SK-N-SH (cell line): ENCODE data around the gene SLC13A3. TPM values are rescaled to one million over a fixed set of nuclear protein-coding genes. Genes with fewer than 3 reads are reported as not detected.

Source experiments
- CTCF ChIA-PET: fragments of 300-600, 350-600 bp; formaldehyde crosslinking; extraction: SDS; loops from one replicate; lab custom pipeline; 2021; lab: Yijun Ruan, JAX
- POLR2A ChIA-PET: fragments of 350-600 bp; sonication (Branson Sonifier 250); formaldehyde crosslinking; extraction: SDS; loops from one replicate; lab custom pipeline; 2020; ENCODE audit warnings: antibody characterized with exemption, inconsistent platforms; lab: Yijun Ruan, JAX
- DNase-seq: peaks from one replicate; pipeline ENCODE4 v3.0.0; 2012
- H2AFZ ChIP-seq: fragments of 200-600 bp; sonication (generic); 2 replicates; pipeline ENCODE4 v1.8.1; 2016; ENCODE audit warnings: antibody characterized with exemption, mild to moderate bottlenecking, low read depth
- H3F3A ChIP-seq: fragments of 200-600 bp; sonication (generic); replicated peaks from 2 replicates; pipeline ENCODE3; 2016; ENCODE audit warnings: antibody characterized with exemption, mild to moderate bottlenecking; ENCODE audit not compliant: insufficient read depth
- H3K27ac ChIP-seq, 2 experiments: fragments of 200-500 bp in 1 of 2; fragments of 200-600 bp in 1 of 2; sonication (Bioruptor generic) in 1 of 2; sonication (generic), shearing (Covaris generic) in 1 of 2; 2 replicates each; pipeline versions ENCODE4 v1.5.1 to v1.6.1; 2014 to 2016; ENCODE audit warnings: low read depth in 2 of 2, inconsistent platforms in 1 of 2, low read length in 1 of 2, mild to moderate bottlenecking in 1 of 2, mixed read lengths in 1 of 2
- H3K27me3 ChIP-seq: fragments of 200-600 bp; sonication (generic), shearing (Covaris generic); 2 replicates; pipeline ENCODE4 v1.6.1; 2016; ENCODE audit warnings: mixed run types; ENCODE audit not compliant: insufficient read depth
- H3K36me3 ChIP-seq, 2 experiments: fragments of 200-500 bp in 1 of 2; fragments of 200-600 bp in 1 of 2; sonication (Bioruptor generic) in 1 of 2; sonication (generic) in 1 of 2; replicated peaks in 1 of 2; 2 replicates each; pipeline versions ENCODE3 to v1.5.1; 2014 to 2016; ENCODE audit warnings: low read length in 1 of 2, mild to moderate bottlenecking in 1 of 2; ENCODE audit not compliant: insufficient read depth in 2 of 2, control insufficient read depth in 1 of 2
- H3K4me1 ChIP-seq, 2 experiments: fragments of 200-500 bp in 1 of 2; fragments of 200-600 bp in 1 of 2; sonication (Bioruptor generic) in 1 of 2; sonication (generic), shearing (Covaris generic) in 1 of 2; 2 replicates each; pipeline versions ENCODE4 v1.5.1 to v1.6.1; 2014 to 2016; ENCODE audit warnings: low read depth in 1 of 2, low read length in 1 of 2, mixed run types in 1 of 2; ENCODE audit not compliant: insufficient read depth in 2 of 2, control insufficient read depth in 1 of 2
- H3K4me2 ChIP-seq: fragments of 200-600 bp; sonication (generic), shearing (Covaris generic); 2 replicates; pipeline ENCODE4 v1.6.1; 2017; ENCODE audit warnings: mixed run types
- H3K4me3 ChIP-seq, 2 experiments: fragments of 200-500 bp in 1 of 2; fragments of 200-600 bp in 1 of 2; sonication (Bioruptor generic) in 1 of 2; sonication (generic), shearing (Covaris generic) in 1 of 2; 2 replicates each; pipeline versions ENCODE4 v1.5.1 to v1.8.1; 2014 to 2016; ENCODE audit warnings: low read depth in 2 of 2, inconsistent platforms in 1 of 2, low read length in 1 of 2, mild to moderate bottlenecking in 1 of 2, mixed read lengths in 1 of 2, moderate library complexity in 1 of 2
- H3K79me2 ChIP-seq: fragments of 200-600 bp; sonication (generic); 2 replicates; pipeline ENCODE4 v1.8.1; 2017; ENCODE audit warnings: mild to moderate bottlenecking; ENCODE audit not compliant: insufficient read depth
- H3K9ac ChIP-seq: fragments of 200-600 bp; sonication (generic); 2 replicates; pipeline ENCODE4 v1.6.1; 2017; ENCODE audit warnings: mixed run types
- H3K9me2 ChIP-seq: fragments of 200-600 bp; sonication (generic); 2 replicates; pipeline ENCODE4 v1.6.1; 2017; ENCODE audit warnings: mixed run types
- H3K9me3 ChIP-seq: fragments of 200-600 bp; sonication (generic); 2 replicates; pipeline ENCODE4 v1.6.1; 2017; ENCODE audit warnings: mixed run types, mild to moderate bottlenecking, moderate library complexity
- H4K20me1 ChIP-seq: fragments of 200-600 bp; sonication (generic); 2 replicates; pipeline ENCODE4 v1.6.1; 2017; ENCODE audit warnings: mild to moderate bottlenecking, mixed run types; ENCODE audit not compliant: insufficient read depth
- CHD2 ChIP-seq: fragments of 150-350 bp; IDR thresholded peaks from 2 replicates; pipeline ENCODE4 v1.6.1; 2018; ENCODE audit warnings: low read length; ENCODE audit not compliant: partially characterized antibody
- FOSL2 ChIP-seq: IDR thresholded peaks from 2 replicates; pipeline ENCODE4 v1.4.0; 2012; ENCODE audit warnings: low read depth, mild to moderate bottlenecking, moderate library complexity, borderline replicate concordance
- FOXJ3 ChIP-seq: sonication (generic); formaldehyde crosslinking; IDR thresholded peaks from 2 replicates; pipeline ENCODE4 v1.5.1; 2020; ENCODE audit warnings: mild to moderate bottlenecking, missing genetic modification reagents
- GABPA ChIP-seq: IDR thresholded peaks from 2 replicates; pipeline ENCODE4 v1.4.0; 2012; ENCODE audit warnings: low read depth, mild to moderate bottlenecking
- JUND ChIP-seq: IDR thresholded peaks from 2 replicates; pipeline ENCODE4 v1.4.0; 2012
- POLR2AphosphoS5 ChIP-seq: IDR thresholded peaks from 2 replicates; pipeline ENCODE4 v1.6.1; 2012; ENCODE audit warnings: low read depth, low read length
- RCOR1 ChIP-seq: fragments of 150-350 bp; IDR thresholded peaks from 2 replicates; pipeline ENCODE4 v1.6.1; 2017; ENCODE audit warnings: antibody characterized with exemption, low read length
- SMC3 ChIP-seq: IDR thresholded peaks from 2 replicates; pipeline ENCODE4 v1.6.1; 2012; ENCODE audit warnings: low read depth, low read length, improper control_type of control experiment
- YY1 ChIP-seq: IDR thresholded peaks from 2 replicates; pipeline ENCODE4 v1.4.0; 2012; ENCODE audit warnings: low read depth, mild to moderate bottlenecking
- WGBS: methylation state at CpG from one replicate; pipeline ENCODE4 v1.1.6; 2017; ENCODE audit warnings: low lambda C conversion rate; 5-methylcytosine and 5-hydroxymethylcytosine counted together
- polyA plus RNA-seq, 3 experiments: library from polyadenylated mRNA; depleted of rRNA; stranded (reverse); fragments of >200 nt; gene quantifications; 2 replicates each; pipeline ENCODE4 v1.2.3, GENCODE V29; 2012
- TF ChIP-seq, protein P1 (sequence below): IDR thresholded peaks from 2 replicates; pipeline ENCODE4 v1.4.0; 2012; ENCODE audit warnings: low read depth, borderline replicate concordance
- TF ChIP-seq, protein P2 (sequence below): IDR thresholded peaks from 2 replicates; pipeline ENCODE4 v1.4.0; 2012; ENCODE audit warnings: low read depth, borderline replicate concordance
- TF ChIP-seq, protein P3 (sequence below): fragments of 200-600 bp; sonication (generic); IDR thresholded peaks from 2 replicates; pipeline ENCODE4 v1.6.1; 2017; ENCODE audit warnings: antibody characterized with exemption, mild to moderate bottlenecking, moderate library complexity
- TF ChIP-seq, protein P4 (sequence below): fragments of 150-350 bp; IDR thresholded peaks from 2 replicates; pipeline ENCODE4 v1.6.1; 2017; ENCODE audit warnings: antibody characterized with exemption, low read length, low read depth, borderline replicate concordance

Gene SLC13A3
- polyA plus RNA-seq, 1 of the 3 experiments (the other 2 are of a cell fraction) = 0.10 TPM

DNA sequence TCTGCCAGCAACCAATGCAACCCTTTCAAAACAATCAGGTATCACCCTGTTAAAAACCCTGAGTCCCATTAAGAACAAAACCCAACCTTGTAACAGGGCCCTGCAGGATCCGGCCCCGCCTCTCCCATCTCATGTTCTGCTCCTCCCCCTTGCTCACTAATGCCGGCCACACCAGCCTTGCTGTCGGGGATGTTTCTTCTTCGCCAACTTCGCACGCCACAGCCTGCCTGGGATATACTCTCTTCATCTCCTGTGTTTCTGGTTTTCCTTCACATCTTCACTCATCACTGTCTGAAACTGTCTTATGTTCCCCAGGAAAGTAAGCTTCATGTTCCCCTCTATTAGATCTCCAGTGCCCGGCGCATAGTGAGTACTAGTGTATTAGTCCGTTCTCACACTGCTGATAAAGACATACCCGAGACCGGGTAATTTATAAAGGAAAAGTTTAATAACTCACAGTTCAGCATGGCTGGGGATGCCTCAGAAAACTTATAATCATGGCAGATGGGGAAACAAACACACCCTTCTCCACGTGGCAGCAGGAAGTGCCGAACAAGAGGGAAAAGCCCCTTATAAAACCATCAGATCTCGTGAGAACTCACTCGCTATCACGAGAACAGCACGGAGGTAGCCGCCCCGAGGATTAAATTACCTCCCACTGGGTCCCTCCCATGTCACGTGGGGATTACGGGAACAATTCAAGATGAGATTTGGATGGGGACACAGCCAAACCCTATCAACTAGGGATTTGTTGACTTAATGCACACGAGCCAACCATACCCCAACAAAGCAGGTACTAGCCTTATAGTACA is 32.9 kb upstream of the SLC13A3 start:
- no peaks in the 10 kb centered on the region for H3K9me3 ChIP-seq
- H3K4me1 ChIP-seq = peaks cover 4 to 14% of the 10 kb centered on the region in 2 experiments; a peak in 3 of 4 replicates
- ChIA-PET POLR2A (no interaction called here), CTCF (interaction anchor here (1.2 to 6.4 kb wide), 4 partner anchors 13 to 161 kb away, joined by 3 to 116 read pairs (median 52); no protein-coding TSS in a partner anchor)
- WGBS = 93% methylated on average over 23 of the region's 23 CpGs
- DNase-seq = no peak
- no peaks in the 10 kb centered on the region for H3F3A ChIP-seq
- TF ChIP-seq POLR2AphosphoS5 (no peak), JUND (no peak)
- TF ChIP-seq, protein P1, sequence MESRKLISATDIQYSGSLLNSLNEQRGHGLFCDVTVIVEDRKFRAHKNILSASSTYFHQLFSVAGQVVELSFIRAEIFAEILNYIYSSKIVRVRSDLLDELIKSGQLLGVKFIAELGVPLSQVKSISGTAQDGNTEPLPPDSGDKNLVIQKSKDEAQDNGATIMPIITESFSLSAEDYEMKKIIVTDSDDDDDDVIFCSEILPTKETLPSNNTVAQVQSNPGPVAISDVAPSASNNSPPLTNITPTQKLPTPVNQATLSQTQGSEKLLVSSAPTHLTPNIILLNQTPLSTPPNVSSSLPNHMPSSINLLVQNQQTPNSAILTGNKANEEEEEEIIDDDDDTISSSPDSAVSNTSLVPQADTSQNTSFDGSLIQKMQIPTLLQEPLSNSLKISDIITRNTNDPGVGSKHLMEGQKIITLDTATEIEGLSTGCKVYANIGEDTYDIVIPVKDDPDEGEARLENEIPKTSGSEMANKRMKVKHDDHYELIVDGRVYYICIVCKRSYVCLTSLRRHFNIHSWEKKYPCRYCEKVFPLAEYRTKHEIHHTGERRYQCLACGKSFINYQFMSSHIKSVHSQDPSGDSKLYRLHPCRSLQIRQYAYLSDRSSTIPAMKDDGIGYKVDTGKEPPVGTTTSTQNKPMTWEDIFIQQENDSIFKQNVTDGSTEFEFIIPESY = no peak
- peaks cover 17 to 30% of the 10 kb centered on the region in 2 experiments for H3K36me3 ChIP-seq
- no peak overlapping the region for H3K27ac ChIP-seq
- H3K4me3 ChIP-seq = no peak overlapping the region
- H2AFZ ChIP-seq = no peak overlapping the region
- H3K79me2 ChIP-seq = peaks cover 58% of the 10 kb centered on the region
- H3K27me3 ChIP-seq = no peaks in the 10 kb centered on the region
- no peak overlapping the region for H3K4me2 ChIP-seq
- H3K9ac ChIP-seq = no peak overlapping the region
- H4K20me1 ChIP-seq = 0 out of 2 replicates have a peak, but pooled peaks cover 24% of the 10 kb centered on the region
- H3K9me2 ChIP-seq = no peaks in the 10 kb centered on the region

DNA sequence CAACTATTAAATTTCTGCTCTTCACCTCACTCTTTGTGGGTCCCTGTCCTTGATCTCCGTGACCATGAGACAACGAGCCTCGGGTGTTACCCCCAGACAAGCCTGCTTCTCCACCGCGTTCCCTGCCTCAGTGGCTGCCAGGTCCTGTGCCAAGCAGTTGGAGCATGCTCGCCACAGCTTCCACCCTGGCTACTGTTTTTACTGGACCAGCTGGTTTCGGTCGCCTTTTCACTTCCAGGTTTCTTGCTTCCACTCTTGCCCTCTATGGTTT is 32.3 kb upstream of the SLC13A3 start:
- ChIA-PET POLR2A (no interaction called here), CTCF (interaction anchor here (0.9 to 6.4 kb wide), 6 partner anchors 12 to 160 kb away, joined by 3 to 116 read pairs (median 4); no protein-coding TSS in a partner anchor)
- no peak for DNase-seq

More for the DNA sequence above, 32.3 kb upstream of the SLC13A3 start:
- H3K36me3 ChIP-seq = peaks cover 17 to 30% of the 10 kb centered on the region in 2 experiments
- 96% methylated on average over 8 of the region's 8 CpGs for WGBS
- no peak overlapping the region for H3K4me3 ChIP-seq
- no peaks in the 10 kb centered on the region for H3K27me3 ChIP-seq
- no peak overlapping the region for H3K4me2 ChIP-seq
- H2AFZ ChIP-seq = no peak overlapping the region
- H3F3A ChIP-seq = no peaks in the 10 kb centered on the region
- H3K4me1 ChIP-seq = peaks cover 4 to 14% of the 10 kb centered on the region in 2 experiments; a peak in 3 of 4 replicates
- no peak overlapping the region for H3K27ac ChIP-seq
- no peak overlapping the region for H3K9ac ChIP-seq
- no peaks in the 10 kb centered on the region for H3K9me3 ChIP-seq
- peaks cover 55% of the 10 kb centered on the region for H3K79me2 ChIP-seq
- no peaks in the 10 kb centered on the region for H3K9me2 ChIP-seq
- TF ChIP-seq RCOR1 (no peak), FOXJ3 (CRISPR knock-in tag) (no peak), YY1 (no peak), GABPA (no peak), CHD2 (no peak), FOSL2 (no peak), SMC3 (no peak)
- TF ChIP-seq, protein P2, sequence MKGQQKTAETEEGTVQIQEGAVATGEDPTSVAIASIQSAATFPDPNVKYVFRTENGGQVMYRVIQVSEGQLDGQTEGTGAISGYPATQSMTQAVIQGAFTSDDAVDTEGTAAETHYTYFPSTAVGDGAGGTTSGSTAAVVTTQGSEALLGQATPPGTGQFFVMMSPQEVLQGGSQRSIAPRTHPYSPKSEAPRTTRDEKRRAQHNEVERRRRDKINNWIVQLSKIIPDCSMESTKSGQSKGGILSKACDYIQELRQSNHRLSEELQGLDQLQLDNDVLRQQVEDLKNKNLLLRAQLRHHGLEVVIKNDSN = no peak
- TF ChIP-seq, protein P3, sequence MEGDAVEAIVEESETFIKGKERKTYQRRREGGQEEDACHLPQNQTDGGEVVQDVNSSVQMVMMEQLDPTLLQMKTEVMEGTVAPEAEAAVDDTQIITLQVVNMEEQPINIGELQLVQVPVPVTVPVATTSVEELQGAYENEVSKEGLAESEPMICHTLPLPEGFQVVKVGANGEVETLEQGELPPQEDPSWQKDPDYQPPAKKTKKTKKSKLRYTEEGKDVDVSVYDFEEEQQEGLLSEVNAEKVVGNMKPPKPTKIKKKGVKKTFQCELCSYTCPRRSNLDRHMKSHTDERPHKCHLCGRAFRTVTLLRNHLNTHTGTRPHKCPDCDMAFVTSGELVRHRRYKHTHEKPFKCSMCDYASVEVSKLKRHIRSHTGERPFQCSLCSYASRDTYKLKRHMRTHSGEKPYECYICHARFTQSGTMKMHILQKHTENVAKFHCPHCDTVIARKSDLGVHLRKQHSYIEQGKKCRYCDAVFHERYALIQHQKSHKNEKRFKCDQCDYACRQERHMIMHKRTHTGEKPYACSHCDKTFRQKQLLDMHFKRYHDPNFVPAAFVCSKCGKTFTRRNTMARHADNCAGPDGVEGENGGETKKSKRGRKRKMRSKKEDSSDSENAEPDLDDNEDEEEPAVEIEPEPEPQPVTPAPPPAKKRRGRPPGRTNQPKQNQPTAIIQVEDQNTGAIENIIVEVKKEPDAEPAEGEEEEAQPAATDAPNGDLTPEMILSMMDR = no peak
- TF ChIP-seq, protein P4, sequence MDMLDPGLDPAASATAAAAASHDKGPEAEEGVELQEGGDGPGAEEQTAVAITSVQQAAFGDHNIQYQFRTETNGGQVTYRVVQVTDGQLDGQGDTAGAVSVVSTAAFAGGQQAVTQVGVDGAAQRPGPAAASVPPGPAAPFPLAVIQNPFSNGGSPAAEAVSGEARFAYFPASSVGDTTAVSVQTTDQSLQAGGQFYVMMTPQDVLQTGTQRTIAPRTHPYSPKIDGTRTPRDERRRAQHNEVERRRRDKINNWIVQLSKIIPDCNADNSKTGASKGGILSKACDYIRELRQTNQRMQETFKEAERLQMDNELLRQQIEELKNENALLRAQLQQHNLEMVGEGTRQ = no peak
- H4K20me1 ChIP-seq = 0 out of 2 replicates have a peak, but pooled peaks cover 24% of the 10 kb centered on the region
